DMS 273 (cell line): Measurements from ENCODE around the gene FAM118B.
A peak's percentile ranks its signal among the peaks of the same experiment; 100 is the strongest.

Source experiments
- DNase-seq: peaks from one replicate; lab custom pipeline; 2025; ENCODE audit not compliant: unreplicated experiment; lab: John Stamatoyannopoulos, UW

FAM118B gene

DNA sequence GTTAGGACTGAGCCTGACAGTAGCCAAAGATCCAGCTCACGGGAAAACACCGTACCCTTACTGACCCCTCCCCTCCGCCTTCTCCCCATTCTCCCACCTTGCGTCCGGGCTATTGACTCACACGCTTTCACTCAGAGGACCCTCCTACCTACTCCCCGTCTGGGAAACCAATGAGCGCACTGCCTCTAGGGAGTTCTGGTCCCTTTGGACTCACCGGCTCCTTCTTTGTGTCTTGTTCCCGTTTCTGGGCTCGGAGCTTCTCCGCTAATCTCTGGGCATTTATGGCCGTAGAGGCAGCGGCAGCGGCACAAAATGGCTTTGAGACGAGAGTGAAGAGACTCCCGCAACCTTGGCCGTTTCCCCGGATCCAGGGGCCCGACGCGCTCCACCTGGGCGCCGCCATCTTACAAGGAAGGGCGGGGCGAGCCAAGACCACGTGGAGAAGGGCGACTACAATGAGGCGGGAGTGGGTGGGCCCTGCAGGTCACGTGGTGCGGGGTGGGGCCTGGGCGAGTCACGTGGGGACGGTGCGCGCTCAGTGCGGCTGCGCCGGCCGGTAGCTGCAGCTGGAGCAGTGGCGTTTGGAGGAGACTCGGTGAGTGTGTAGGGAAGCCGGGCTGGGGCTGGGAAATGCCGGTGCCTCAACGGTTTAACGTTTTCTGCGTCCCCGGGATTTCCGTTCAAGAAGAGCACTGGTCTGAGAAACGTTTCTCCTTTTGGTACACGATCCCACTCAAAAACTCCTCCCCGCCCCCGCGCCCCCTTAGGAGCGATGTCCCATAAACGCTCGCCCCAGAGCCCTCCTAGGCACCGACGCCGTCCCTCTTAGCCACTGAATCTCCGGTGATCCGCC lies at the start of gene FAM118B, which contains the start of gene RPUSD4:
Gene FAM118B (plus strand): TSS at position 547 of the 853 bp plus-strand sequence. CDS start 23,220 bp downstream, outside the sequence.
Gene RPUSD4 (minus strand): TSS at position 415 of the 853 bp plus-strand sequence. CDS start 12 bp downstream, at position 403.
- peak; percentile 97 for DNase-seq

DNA sequence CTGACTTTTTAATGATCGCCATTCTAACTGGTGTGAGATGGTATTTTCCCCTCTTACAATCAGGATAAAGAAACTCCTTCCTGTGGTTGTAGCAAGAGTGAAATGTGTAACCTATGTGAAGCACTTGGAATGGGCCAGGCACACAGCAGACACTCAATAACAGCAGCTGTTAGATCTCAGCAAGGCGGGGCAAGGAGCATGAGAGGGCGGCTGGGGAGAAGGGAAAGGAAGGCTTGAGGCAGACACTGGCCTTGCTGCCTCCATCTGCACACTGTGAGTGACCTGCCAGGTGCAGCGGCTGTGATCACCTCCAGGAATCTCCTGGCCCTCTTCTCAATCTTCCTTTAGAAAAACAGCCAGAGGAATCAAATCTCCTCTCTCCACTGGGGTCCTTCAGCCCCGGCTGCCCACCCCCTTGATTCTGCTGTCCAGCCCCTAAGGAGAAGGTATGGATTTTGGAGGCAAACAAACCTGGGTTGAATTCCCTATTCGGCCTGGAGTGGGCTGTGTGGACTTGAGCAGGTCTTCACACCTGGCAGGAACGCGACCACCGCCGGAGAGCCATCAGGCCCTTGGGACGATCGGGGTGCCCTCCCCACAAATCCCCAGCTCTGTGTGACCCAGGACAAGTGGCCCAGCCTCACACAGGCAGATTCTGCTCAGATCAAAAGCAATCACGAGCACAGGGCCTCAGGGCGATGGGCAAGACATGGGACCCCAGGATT lies 49.1 kb upstream of the FAM118B start:
- peak; percentile 8 for DNase-seq

- DNase-seq = no peak
These were observed 48.4 kb upstream of the FAM118B start for GRCh38 chr11:126163074-126163700.

DNA sequence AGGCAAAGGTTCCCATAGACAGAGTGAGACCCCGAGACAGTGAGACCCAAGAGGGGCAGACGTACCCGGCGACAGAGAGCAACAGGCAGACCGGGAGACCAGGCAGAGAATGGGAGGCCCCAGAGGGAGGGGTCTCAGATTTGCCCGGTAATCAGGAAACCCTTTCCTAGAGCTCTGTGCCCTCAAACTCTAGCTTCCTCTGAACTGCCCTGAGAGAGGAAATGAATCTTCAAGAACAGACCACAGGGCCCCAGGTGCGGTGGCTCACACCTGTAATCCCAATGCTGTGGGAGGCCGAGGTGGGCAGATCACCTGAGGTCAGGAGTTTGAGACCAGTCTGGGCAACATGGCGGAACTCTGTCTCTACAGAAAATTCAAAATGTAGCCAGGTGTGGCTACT lies 47.8 kb upstream of the FAM118B start:
- no peak for DNase-seq

DNA sequence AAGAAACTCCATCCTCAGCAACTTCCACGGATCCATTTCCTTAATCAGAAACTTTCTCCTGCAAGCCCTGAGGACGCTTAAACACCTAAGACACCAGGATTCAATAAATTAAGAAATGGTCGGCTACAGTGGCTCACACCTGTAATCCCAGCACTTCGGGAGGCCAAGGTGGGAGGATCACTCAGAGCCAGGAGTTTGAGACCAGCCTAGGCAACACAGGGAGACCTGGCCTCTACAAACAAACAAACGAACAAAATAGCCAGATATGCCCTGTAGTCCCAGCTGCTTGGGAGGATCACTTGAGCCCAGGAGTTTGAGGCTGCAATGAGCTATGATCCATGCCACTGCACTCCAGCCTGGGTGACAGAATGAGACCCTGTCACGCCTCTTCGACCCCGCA lies 46.8 kb upstream of the FAM118B start:
- DNase-seq = no peak

- DNase-seq = peak; percentile 75
These were observed 46.3 kb upstream of the FAM118B start for GRCh38 chr11:126165311-126165720.

DNA sequence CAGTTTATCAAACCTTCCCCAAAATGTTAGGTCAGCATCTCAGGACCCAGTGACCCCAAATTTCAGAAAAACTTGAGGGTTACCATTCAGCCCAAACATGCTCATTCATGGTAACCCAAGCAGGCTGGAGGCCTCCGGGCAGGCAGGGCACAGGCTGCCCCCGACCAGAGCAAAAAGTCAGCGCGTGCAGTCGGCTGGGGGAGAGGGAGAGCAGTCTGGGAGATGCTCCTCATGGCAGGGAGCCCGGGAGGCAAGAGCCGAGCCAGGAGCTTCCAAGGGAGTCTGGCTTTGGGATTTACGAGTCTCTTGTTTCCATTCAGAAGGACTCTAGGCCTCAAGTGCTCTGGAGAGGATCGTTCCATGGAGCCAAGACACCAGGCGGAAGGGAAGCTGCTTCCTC lies 45.8 kb upstream of the FAM118B start:
- peak; percentile 48 for DNase-seq

DNA sequence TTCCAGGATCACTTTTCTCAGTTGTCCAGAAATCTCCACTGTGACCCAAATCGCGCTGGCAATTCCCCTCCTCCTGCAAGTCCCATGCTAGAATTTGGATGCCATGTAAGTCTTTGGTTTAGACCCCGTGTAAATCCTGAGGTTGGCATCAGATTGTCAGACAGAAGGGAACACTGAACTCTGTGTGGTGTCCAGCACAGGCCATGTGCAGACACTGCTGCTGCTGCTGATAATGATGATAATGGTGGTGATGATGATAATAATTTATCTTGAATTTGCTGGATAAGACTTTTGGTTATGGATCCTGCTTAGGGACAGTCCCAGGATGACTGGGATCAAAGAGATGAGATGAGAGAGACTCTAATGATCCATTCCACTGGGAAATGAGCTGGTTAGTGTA lies 45.2 kb upstream of the FAM118B start:
- no peak for DNase-seq

- DNase-seq = peak; percentile 47
These were observed 44.1 kb upstream of the FAM118B start for GRCh38 chr11:126167488-126167887.

DNA sequence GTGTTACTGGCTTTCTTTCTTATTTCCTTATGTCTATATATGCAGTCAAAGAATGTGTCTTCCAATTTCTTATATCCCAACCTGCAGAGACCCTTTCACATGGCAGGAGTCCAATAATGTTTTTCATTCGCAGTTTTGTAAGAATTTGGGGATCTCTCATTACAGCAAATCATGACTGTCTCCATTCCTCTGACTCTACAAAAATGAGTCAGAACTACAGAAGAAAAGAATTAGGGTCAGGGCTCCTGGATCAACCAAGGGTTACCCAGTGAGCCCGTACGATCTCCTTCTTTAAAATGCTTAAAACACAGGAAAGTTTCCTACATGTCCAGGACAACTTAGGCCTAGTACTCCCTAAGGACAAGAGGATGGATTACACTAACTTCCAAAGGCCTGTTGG lies 42.3 kb upstream of the FAM118B start:
- DNase-seq = no peak

DNA sequence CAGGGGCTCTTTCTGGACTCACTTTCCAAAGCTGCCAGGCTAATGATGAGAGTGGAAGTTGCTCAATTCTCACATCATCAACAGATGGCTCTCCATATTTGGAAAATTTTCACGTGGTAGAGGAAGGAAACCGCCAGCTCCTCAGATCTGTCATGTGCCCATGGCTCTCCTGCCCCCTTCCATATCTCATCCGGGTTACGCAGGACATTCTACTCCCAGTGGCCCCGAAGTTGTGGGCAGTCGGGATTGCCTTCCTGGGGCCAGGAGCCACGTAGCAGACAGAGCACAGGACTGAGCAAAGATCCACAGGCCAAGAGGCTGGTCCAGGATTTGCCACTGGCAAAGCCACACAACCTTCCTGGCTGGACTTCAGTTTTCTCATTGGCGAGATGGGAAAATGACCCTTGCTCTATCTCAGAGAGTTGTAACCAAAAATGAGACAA lies 39.0 kb upstream of the FAM118B start:
- peak; percentile 74 for DNase-seq

DNA sequence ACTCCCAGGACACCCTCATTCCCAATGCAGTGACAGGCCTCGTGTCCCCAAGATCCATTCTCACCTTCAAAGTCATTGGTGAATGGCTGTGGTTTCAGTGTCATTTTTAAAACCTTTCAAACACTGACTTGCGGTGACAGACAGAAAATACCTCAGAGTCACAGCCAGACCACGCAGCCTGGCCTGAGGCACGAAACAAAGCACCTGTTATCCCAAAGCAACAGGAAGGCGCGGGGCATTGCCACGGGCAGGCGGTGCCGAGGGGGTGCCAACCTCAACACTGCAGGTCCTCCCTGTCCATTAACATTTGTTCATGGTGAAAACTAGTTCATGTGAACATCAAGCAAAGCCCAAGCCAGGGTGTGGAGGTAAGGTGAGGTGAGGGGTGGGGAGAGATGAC lies 38.3 kb upstream of the FAM118B start:
- DNase-seq = no peak

DNA sequence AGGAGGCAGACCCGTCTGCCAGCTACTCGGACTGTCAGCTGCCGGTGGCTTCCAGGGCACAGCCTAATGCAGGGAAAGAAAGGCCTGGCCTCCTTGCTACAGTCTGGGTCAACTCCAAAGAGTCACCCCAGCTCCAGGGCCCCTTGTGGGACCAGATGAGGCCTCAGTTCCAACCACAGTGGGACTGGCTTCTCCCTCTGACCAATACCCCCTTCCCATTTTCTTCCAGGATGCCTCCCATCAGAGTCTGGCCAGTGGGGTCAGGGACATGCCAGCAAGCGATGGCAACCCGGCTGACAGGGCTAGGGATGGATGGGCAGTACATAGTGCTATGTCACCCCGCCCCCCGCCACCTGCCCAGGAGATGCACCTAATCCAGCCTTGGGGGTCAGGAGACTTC lies 36.8 kb upstream of the FAM118B start:
- no peak for DNase-seq

DNA sequence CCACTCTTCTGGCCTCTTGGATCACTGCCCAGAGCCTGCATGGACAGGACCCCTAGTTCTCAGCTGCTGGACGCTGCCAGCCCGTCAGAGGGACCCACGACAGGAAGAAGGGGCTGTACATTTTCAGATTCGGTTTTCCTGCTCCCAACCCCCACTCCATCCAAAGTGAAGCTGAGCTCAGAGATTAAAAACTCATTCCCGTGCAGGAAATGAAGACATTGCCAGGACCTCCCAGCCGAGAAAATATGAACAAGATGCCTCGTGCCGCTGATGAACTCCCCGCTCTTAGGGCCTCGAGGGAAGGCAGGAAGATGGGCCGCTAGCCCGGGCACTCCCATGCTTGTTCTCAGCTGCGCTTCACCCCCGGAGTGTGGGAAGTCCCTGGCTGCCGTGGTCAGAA lies 36.2 kb upstream of the FAM118B start:
- DNase-seq = no peak

- no peak for DNase-seq
These were observed 34.6 kb upstream of the FAM118B start for GRCh38 chr11:126176853-126177470.

DNA sequence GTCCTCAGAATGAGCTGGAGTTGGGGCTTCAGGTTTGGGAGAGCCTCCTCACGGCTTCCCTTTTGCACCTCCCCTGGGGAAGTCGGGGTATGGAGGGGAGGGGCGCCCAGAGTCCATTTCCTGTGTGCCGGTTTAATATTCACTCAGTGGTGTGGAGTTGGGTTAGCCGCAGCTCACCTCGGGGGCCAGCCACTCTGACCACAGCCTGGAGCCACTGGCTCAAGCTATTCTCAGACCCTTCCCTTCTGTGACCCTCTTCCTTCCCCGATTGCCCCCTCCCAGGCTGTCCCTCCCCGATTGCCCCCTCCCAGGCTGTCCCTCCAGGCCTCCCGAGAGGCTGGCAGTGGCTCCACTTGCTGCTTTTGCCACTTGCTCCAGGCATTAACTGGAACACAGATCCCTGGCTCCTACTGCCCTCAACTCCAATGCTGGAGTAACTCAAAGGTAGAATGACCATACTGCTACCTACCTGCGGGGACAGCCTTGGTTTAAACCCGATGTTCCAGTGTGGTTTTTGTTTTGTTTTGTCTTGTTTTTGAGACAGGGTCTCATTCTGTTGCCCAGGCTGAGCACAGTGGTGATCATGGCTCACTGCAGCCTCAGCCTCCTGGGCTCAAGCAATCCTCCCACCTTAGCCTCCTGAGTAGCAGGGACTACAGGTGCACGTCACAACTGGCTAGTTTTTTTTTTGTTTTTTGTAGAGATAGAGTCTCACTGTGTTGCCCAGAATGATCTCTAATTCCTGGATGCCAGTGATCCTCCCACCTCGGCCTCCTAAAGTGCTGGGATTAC lies 29.4 kb upstream of the FAM118B start:
- no peak for DNase-seq

GRCh38 chr11:126182787-126183445 lies 28.7 kb upstream of the FAM118B start:
- DNase-seq = no peak

GRCh38 chr11:126185259-126186024 lies 26.1 kb upstream of the FAM118B start:
- no peak for DNase-seq
